K562 (cell line): ENCODE results near the gene BNC2. TPM values are rescaled to one million over a fixed set of nuclear protein-coding genes. Genes with fewer than 3 reads are reported as not detected.

Experiments used
- ATAC-seq: fragments of 200-7000 bp; cut with Tn5 transposase; 3 replicates; pipeline ENCODE4 v1.9.1; 2020; ENCODE audit warnings: moderate library complexity
- BruUV-seq: library from RNA; stranded (reverse); fragments of 400-500 nt; replicated peaks from 2 replicates; lab custom pipeline; 2021; lab: Mats Ljungman, UMichigan
- CTCF ChIA-PET: fragments of 300-600 bp; formaldehyde crosslinking; extraction: SDS; loops from one replicate; lab custom pipeline; 2021; ENCODE audit warnings: low intra/inter-chr PET ratio; lab: Yijun Ruan, JAX
- POLR2A ChIA-PET: fragments of 300-600, 350-650 bp; sonication (Branson Sonifier 250); formaldehyde crosslinking; extraction: SDS; loops from one replicate; lab custom pipeline; 2021; ENCODE audit warnings: antibody characterized with exemption, inconsistent platforms; lab: Yijun Ruan, JAX
- DNase-seq, 4 experiments: peaks; one replicate each; pipeline versions ENCODE4 v3.0.0 to v3.0.0-alpha.2; 2011 to 2018; ENCODE audit warnings: low spot score in 3 of 4, mixed read lengths in 3 of 4; ENCODE audit errors: extremely low read depth in 1 of 4
- FAIRE-seq: peaks from 2 replicates; lab custom pipeline; 2011; peaks lifted over from hg19 to GRCh38; lab: Jason Lieb, UNC
- H2AFZ ChIP-seq: 2 replicates; pipeline ENCODE4 v1.6.0; 2011; ENCODE audit warnings: low read depth, low read length, control low read depth, inconsistent platforms
- H3K27ac ChIP-seq: fragments of 200-600 bp; 3 replicates; pipeline ENCODE4 v1.8.0; 2011; ENCODE audit warnings: low read depth, mild to moderate bottlenecking, control low read depth, inconsistent platforms, low read length, moderate library complexity, mixed read lengths; ENCODE audit errors: extremely low read depth
- H3K27me3 ChIP-seq, 2 experiments: fragments of 300-600 bp in 1 of 2; 2 replicates in 1 of 2; 3 replicates in 1 of 2; pipeline versions ENCODE4 v1.6.0 to v1.8.0; 2011; ENCODE audit warnings: inconsistent platforms in 2 of 2, low read length in 2 of 2, mild to moderate bottlenecking in 1 of 2, mixed read lengths in 1 of 2, moderate library complexity in 1 of 2; ENCODE audit not compliant: control insufficient read depth in 2 of 2, insufficient read depth in 2 of 2
- H3K36me3 ChIP-seq: fragments of 300-600 bp; 3 replicates; pipeline ENCODE4 v1.8.0; 2011; ENCODE audit warnings: mild to moderate bottlenecking, low read length, inconsistent platforms; ENCODE audit not compliant: control insufficient read depth, insufficient read depth
- H3K4me1 ChIP-seq, 2 experiments: fragments of 200-600 bp in 1 of 2; replicated peaks in 1 of 2; 2 replicates in 1 of 2; 3 replicates in 1 of 2; pipeline versions ENCODE4 v1.5.1 to v1.8.0; 2011; ENCODE audit warnings: inconsistent platforms in 2 of 2, low read length in 2 of 2, mild to moderate bottlenecking in 1 of 2, mixed read lengths in 1 of 2, moderate library complexity in 1 of 2; ENCODE audit not compliant: control insufficient read depth in 2 of 2, insufficient read depth in 2 of 2
- H3K4me2 ChIP-seq: 2 replicates; pipeline ENCODE4 v1.6.1; 2011; ENCODE audit warnings: low read length, control low read depth, inconsistent platforms, mixed read lengths; ENCODE audit not compliant: insufficient read depth
- H3K4me3 ChIP-seq: fragments of 200-600 bp; sonication (generic), shearing (Covaris generic); 2 replicates; pipeline ENCODE4 v1.5.1; 2016; ENCODE audit warnings: control low read depth, inconsistent platforms
- H3K79me2 ChIP-seq: fragments of 200-600 bp; 3 replicates; pipeline ENCODE4 v1.8.0; 2011; ENCODE audit warnings: low read length, inconsistent platforms; ENCODE audit not compliant: control insufficient read depth, insufficient read depth
- H3K9ac ChIP-seq, 2 experiments: 2 replicates each; pipeline versions ENCODE4 v1.6.0 to v1.6.1; 2011; ENCODE audit warnings: low read depth in 2 of 2, low read length in 2 of 2, control low read depth in 1 of 2, inconsistent platforms in 1 of 2, mild to moderate bottlenecking in 1 of 2, mixed read lengths in 1 of 2; ENCODE audit not compliant: insufficient read depth in 1 of 2
- H3K9me1 ChIP-seq: one replicate; pipeline ENCODE4 v1.6.0; 2011; ENCODE audit warnings: inconsistent platforms, mild to moderate bottlenecking, low read length, moderate library complexity; ENCODE audit not compliant: control insufficient read depth, insufficient read depth
- H3K9me3 ChIP-seq: replicated peaks from 2 replicates; pipeline ENCODE4 v1.5.1; 2011; ENCODE audit warnings: low read depth, low read length, inconsistent platforms; ENCODE audit not compliant: control insufficient read depth, insufficient read depth
- H4K20me1 ChIP-seq: replicated peaks from 2 replicates; pipeline ENCODE4 v1.6.1; 2011; ENCODE audit warnings: low read length, inconsistent platforms, mixed read lengths; ENCODE audit not compliant: control insufficient read depth, insufficient read depth
- CXXC5 ChIP-seq: fragments of 250-450 bp; sonication (Bioruptor Pico); IDR thresholded peaks from 2 replicates; pipeline ENCODE4 v1.8.0; 2022; ENCODE audit warnings: inconsistent platforms, mild to moderate bottlenecking, moderate library complexity
- ELF4 ChIP-seq: fragments of 450-650 bp; formaldehyde crosslinking; IDR thresholded peaks from 2 replicates; pipeline ENCODE4 v1.4.0; 2022; ENCODE audit warnings: missing genetic modification characterization
- FOXJ3 ChIP-seq: sonication (generic); formaldehyde crosslinking; IDR thresholded peaks from 2 replicates; pipeline ENCODE4 v1.4.0; 2020; ENCODE audit warnings: mild to moderate bottlenecking, missing genetic modification reagents
- FOXK1 ChIP-seq: sonication (generic); formaldehyde crosslinking; IDR thresholded peaks from 2 replicates; pipeline ENCODE4 v1.8.0; 2022; ENCODE audit warnings: missing genetic modification reagents, mild to moderate bottlenecking, borderline replicate concordance
- MTA1 ChIP-seq: fragments of 450-650 bp; IDR thresholded peaks from 2 replicates; pipeline ENCODE4 v1.6.1; 2017; ENCODE audit warnings: borderline replicate concordance
- SIX5 ChIP-seq, 2 experiments: IDR thresholded peaks; 2 replicates each; pipeline ENCODE4 v1.6.1; 2011; ENCODE audit warnings: low read length in 2 of 2, borderline replicate concordance in 1 of 2, low read depth in 1 of 2, mild to moderate bottlenecking in 1 of 2, moderate library complexity in 1 of 2; ENCODE audit not compliant: insufficient read depth in 1 of 2
- SMAD2 ChIP-seq: fragments of 150-350 bp; IDR thresholded peaks from 2 replicates; pipeline ENCODE4 v1.6.1; 2014; ENCODE audit warnings: low read depth, mild to moderate bottlenecking, low read length
- TBL1XR1 ChIP-seq, 2 experiments: IDR thresholded peaks; 2 replicates each; pipeline ENCODE4 v1.6.1; 2012; ENCODE audit warnings: improper control_type of control experiment in 2 of 2, low read length in 2 of 2, mild to moderate bottlenecking in 1 of 2
- WGBS: fragments of 100-300 bp; shearing (Covaris generic); methylation state at CpG from one replicate; pipeline ENCODE4 v1.1.6; 2016; ENCODE audit warnings: low coverage, mixed read lengths; ENCODE audit not compliant: insufficient coverage; ENCODE audit errors: missing lambda C conversion rate; 5-methylcytosine and 5-hydroxymethylcytosine counted together
- in situ Hi-C: fragments of 300-500 bp; cut with MboI; formaldehyde crosslinking; loops from 4 replicates; pipeline ENCODE4 v1.15.0; 2018; ENCODE audit warnings: inconsistent platforms, mixed read lengths
- intact Hi-C: fragments of 100-400 bp; cut with micrococcal nuclease; formaldehyde crosslinking; loops from 2 replicates; pipeline ENCODE4 v1.14.2; 2022
- polyA plus RNA-seq, 8 experiments: library from polyadenylated mRNA; depleted of rRNA in 4 of 8; stranded (reverse) in 5 of 8; unstranded in 3 of 8; fragments of >200 nt; fragmentation: Nextera tagmentation in 2 of 8; fragmentation: Illumina TruSeq in 1 of 8; extraction: Ambion mirVana in 2 of 8; extraction: Trizol in 1 of 8; gene quantifications; 2 replicates each; pipeline versions ENCODE4 v1.2.1 to v1.2.3, GENCODE V29; 2011 to 2014; ENCODE audit warnings: inconsistent platforms in 1 of 8, missing spikeins in 1 of 8
- total RNA-seq, 7 experiments: library from RNA; depleted of rRNA in 6 of 7; stranded (reverse); fragments of >200 nt in 6 of 7; fragmentation: Illumina TruSeq in 2 of 7; extraction: Trizol in 2 of 7; gene quantifications; 2 replicates each; pipeline versions ENCODE4 v1.2.1 to v1.2.3, GENCODE V29; 2011 to 2021; ENCODE audit warnings: low replicate concordance in 1 of 7
- TF ChIP-seq, protein P1 (sequence below): fragments of 450-650 bp; conservative IDR thresholded peaks from 2 replicates; pipeline ENCODE4 v1.6.1; 2016; ENCODE audit warnings: missing genetic modification characterization, low read depth, mild to moderate bottlenecking, control low read depth, missing compliant biosample characterization
- TF ChIP-seq, protein P2 (sequence below), 2 experiments: fragments of 450-650 bp in 1 of 2; IDR thresholded peaks; 2 replicates each; pipeline ENCODE4 v1.6.1; 2011 to 2017; ENCODE audit warnings: low read depth in 2 of 2, antibody characterized with exemption in 1 of 2, borderline replicate concordance in 1 of 2, low read length in 1 of 2, mild to moderate bottlenecking in 1 of 2, mixed read lengths in 1 of 2; ENCODE audit not compliant: control insufficient read depth in 1 of 2
- TF ChIP-seq, protein P3 (sequence below): fragments of 250-450 bp; sonication (Bioruptor Pico); IDR thresholded peaks from 2 replicates; pipeline ENCODE4 v1.5.1; 2021; ENCODE audit warnings: mild to moderate bottlenecking
- TF ChIP-seq, protein P4 (sequence below): fragments of 450-650 bp; formaldehyde crosslinking; IDR thresholded peaks from 2 replicates; pipeline ENCODE4 v1.4.0; 2022; ENCODE audit warnings: missing genetic modification characterization
- TF ChIP-seq, protein P5 (sequence below): fragments of 450-650 bp; formaldehyde crosslinking; IDR thresholded peaks from 2 replicates; pipeline ENCODE4 v1.4.0; 2020; ENCODE audit warnings: mild to moderate bottlenecking, mixed read lengths

The BNC2 gene
- total and polyA plus RNA-seq, 9 of the 15 experiments (the other 6 are each of a cell fraction or from before 2014, with no cell fraction given) = not detected

DNA sequence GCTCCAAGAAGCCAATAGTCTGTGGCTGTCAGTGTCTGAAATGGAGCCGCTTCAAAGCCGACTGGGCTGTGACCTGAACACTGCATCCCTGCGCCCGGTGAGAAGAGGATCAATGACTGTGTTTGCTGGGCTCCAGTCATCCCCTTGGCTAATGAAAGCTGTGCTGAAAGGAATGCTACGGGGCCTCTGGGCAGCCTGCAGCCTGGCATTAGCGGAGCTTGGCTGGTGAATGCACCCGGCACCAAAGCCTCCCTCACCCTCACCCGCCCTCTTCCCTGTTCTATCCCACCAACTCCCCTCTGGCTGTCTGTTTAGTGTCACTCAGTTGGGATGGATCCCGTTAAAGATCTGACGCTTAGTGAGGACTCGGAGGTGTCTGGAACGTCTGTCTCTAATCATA, 355.3 kb downstream of the BNC2 start:
- H3K27me3 ChIP-seq = no peaks in the 10 kb centered on the region
- no peaks in the 10 kb centered on the region for H3K79me2 ChIP-seq
- DNase-seq (no peak), ATAC-seq (no peak), FAIRE-seq (no peak)
- no peak overlapping the region for H3K4me3 ChIP-seq
- CTCF ChIA-PET = interaction anchor here (0.6 kb wide), 1 partner anchor 430 kb away, joined by 3 read pairs; no protein-coding TSS in a partner anchor
- no peaks in the 10 kb centered on the region for H4K20me1 ChIP-seq
- H3K9me3 ChIP-seq = no peaks in the 10 kb centered on the region
- H3K27ac ChIP-seq = no peak overlapping the region
- H3K4me2 ChIP-seq = no peak overlapping the region
- H3K4me1 ChIP-seq = no peaks in the 10 kb centered on the region
- H3K9me1 ChIP-seq = no peaks in the 10 kb centered on the region
- H3K36me3 ChIP-seq = no peaks in the 10 kb centered on the region
- 0% methylated on average over 5 of the region's 12 CpGs for WGBS
- BruUV-seq = no TSS peak
- no peak overlapping the region for H2AFZ ChIP-seq
- POLR2A ChIA-PET = no interaction called here
- no peak overlapping the region for H3K9ac ChIP-seq
- intact Hi-C loops (no loop called here), in situ Hi-C loops (no loop called here)
- TF ChIP-seq, protein P1, sequence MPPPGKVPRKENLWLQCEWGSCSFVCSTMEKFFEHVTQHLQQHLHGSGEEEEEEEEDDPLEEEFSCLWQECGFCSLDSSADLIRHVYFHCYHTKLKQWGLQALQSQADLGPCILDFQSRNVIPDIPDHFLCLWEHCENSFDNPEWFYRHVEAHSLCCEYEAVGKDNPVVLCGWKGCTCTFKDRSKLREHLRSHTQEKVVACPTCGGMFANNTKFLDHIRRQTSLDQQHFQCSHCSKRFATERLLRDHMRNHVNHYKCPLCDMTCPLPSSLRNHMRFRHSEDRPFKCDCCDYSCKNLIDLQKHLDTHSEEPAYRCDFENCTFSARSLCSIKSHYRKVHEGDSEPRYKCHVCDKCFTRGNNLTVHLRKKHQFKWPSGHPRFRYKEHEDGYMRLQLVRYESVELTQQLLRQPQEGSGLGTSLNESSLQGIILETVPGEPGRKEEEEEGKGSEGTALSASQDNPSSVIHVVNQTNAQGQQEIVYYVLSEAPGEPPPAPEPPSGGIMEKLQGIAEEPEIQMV = no peak
- TF ChIP-seq FOXJ3 (CRISPR knock-in tag) (no peak), CXXC5 (no peak), SMAD2 (no peak), ELF4 (no peak), SIX5 (IDR thresholded peaks at IDR 0.05; ENCODE audit: borderline replicate concordance in 1 of 2, insufficient read depth in 1 of 2, low read depth in 1 of 2, low read length in 2 of 2) (no peak), TBL1XR1 (IDR thresholded peaks at IDR 0.05; ENCODE audit: low read length in 2 of 2) (no peak), FOXK1 (CRISPR knock-in tag) (no peak), MTA1 (no peak)
- TF ChIP-seq, protein P2, sequence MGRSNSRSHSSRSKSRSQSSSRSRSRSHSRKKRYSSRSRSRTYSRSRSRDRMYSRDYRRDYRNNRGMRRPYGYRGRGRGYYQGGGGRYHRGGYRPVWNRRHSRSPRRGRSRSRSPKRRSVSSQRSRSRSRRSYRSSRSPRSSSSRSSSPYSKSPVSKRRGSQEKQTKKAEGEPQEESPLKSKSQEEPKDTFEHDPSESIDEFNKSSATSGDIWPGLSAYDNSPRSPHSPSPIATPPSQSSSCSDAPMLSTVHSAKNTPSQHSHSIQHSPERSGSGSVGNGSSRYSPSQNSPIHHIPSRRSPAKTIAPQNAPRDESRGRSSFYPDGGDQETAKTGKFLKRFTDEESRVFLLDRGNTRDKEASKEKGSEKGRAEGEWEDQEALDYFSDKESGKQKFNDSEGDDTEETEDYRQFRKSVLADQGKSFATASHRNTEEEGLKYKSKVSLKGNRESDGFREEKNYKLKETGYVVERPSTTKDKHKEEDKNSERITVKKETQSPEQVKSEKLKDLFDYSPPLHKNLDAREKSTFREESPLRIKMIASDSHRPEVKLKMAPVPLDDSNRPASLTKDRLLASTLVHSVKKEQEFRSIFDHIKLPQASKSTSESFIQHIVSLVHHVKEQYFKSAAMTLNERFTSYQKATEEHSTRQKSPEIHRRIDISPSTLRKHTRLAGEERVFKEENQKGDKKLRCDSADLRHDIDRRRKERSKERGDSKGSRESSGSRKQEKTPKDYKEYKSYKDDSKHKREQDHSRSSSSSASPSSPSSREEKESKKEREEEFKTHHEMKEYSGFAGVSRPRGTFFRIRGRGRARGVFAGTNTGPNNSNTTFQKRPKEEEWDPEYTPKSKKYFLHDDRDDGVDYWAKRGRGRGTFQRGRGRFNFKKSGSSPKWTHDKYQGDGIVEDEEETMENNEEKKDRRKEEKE (IDR thresholded peaks at IDR 0.05; ENCODE audit: borderline replicate concordance in 1 of 2, control insufficient read depth in 1 of 2, low read depth in 2 of 2, low read length in 1 of 2) = no peak
- TF ChIP-seq, protein P3, sequence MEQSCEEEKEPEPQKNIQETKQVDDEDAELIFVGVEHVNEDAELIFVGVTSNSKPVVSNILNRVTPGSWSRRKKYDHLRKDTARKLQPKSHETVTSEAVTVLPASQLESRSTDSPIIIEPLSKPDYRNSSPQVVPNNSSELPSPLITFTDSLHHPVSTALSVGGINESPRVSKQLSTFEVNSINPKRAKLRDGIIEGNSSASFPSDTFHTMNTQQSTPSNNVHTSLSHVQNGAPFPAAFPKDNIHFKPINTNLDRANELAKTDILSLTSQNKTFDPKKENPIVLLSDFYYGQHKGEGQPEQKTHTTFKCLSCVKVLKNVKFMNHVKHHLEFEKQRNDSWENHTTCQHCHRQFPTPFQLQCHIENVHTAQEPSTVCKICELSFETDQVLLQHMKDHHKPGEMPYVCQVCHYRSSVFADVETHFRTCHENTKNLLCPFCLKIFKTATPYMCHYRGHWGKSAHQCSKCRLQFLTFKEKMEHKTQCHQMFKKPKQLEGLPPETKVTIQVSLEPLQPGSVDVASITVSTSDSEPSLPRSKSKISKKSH = no peak
- TF ChIP-seq, protein P4, sequence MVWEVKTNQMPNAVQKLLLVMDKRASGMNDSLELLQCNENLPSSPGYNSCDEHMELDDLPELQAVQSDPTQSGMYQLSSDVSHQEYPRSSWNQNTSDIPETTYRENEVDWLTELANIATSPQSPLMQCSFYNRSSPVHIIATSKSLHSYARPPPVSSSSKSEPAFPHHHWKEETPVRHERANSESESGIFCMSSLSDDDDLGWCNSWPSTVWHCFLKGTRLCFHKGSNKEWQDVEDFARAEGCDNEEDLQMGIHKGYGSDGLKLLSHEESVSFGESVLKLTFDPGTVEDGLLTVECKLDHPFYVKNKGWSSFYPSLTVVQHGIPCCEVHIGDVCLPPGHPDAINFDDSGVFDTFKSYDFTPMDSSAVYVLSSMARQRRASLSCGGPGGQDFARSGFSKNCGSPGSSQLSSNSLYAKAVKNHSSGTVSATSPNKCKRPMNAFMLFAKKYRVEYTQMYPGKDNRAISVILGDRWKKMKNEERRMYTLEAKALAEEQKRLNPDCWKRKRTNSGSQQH (CRISPR knock-in tag) = no peak
- TF ChIP-seq, protein P5, sequence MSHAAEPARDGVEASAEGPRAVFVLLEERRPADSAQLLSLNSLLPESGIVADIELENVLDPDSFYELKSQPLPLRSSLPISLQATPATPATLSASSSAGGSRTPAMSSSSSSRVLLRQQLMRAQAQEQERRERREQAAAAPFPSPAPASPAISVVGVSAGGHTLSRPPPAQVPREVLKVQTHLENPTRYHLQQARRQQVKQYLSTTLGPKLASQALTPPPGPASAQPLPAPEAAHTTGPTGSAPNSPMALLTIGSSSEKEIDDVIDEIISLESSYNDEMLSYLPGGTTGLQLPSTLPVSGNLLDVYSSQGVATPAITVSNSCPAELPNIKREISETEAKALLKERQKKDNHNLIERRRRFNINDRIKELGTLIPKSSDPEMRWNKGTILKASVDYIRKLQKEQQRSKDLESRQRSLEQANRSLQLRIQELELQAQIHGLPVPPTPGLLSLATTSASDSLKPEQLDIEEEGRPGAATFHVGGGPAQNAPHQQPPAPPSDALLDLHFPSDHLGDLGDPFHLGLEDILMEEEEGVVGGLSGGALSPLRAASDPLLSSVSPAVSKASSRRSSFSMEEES (CRISPR knock-in tag) = no peak
